CD4-positive, CD25-positive, alpha-beta regulatory T cell (primary cell): Measurements from ENCODE around the gene HTR7. TPM values are rescaled to one million over a fixed set of nuclear protein-coding genes. Genes with fewer than 3 reads are reported as not detected.

Experiments
- ATAC-seq, 2 donors: fragments of 150-1000 bp; cut with Tn5 transposase; one replicate each; pipeline ENCODE4 v1.10.0; 2021; ENCODE audit warnings: low read depth in 2 of 2, moderate number of reproducible peaks in 2 of 2, moderate library complexity in 1 of 2
- DNase-seq, 3 donors: peaks; one replicate each; pipeline versions ENCODE4 v3.0.0 to v3.0.0-alpha.2; 2012 to 2022; ENCODE audit warnings: mixed read lengths in 1 of 3
- H3K27ac ChIP-seq: one replicate; pipeline ENCODE4 v1.7.0; 2013; ENCODE audit warnings: mild to moderate bottlenecking, low read length; ENCODE audit not compliant: insufficient read depth, poor library complexity, severe bottlenecking
- H3K27me3 ChIP-seq: one replicate; pipeline ENCODE4 v1.7.0; 2013; ENCODE audit warnings: low read length; ENCODE audit not compliant: control insufficient read depth, insufficient read depth
- H3K36me3 ChIP-seq: one replicate; pipeline ENCODE4 v1.7.0; 2013; ENCODE audit warnings: mild to moderate bottlenecking, low read length, moderate library complexity; ENCODE audit not compliant: control insufficient read depth, insufficient read depth
- H3K4me1 ChIP-seq: 2 replicates; pipeline ENCODE4 v1.7.0; 2013; ENCODE audit warnings: mild to moderate bottlenecking, low read length; ENCODE audit not compliant: insufficient read depth, control insufficient read depth, poor library complexity, severe bottlenecking
- H3K4me3 ChIP-seq: one replicate; pipeline ENCODE4 v1.7.0; 2013; ENCODE audit warnings: low read depth, mild to moderate bottlenecking, low read length, moderate library complexity
- H3K9me3 ChIP-seq, 2 experiments: 1 replicate in 1 of 2; 2 replicates in 1 of 2; pipeline ENCODE4 v1.7.0; 2013; ENCODE audit warnings: low read length in 2 of 2, mild to moderate bottlenecking in 1 of 2, moderate library complexity in 1 of 2; ENCODE audit not compliant: control insufficient read depth in 2 of 2
- H3K27ac Mint-ChIP-seq, 3 donors: one replicate each; pipeline ENCODE4 v1.8.0; 2020 to 2022; ENCODE audit warnings: mild to moderate bottlenecking in 3 of 3, mixed read lengths in 3 of 3, moderate library complexity in 2 of 3
- H3K27me3 Mint-ChIP-seq: one replicate; pipeline ENCODE4 v1.8.0; 2022; ENCODE audit warnings: mild to moderate bottlenecking, mixed read lengths
- H3K36me3 Mint-ChIP-seq: one replicate; pipeline ENCODE4 v1.8.0; 2020; ENCODE audit warnings: mixed read lengths
- H3K4me1 Mint-ChIP-seq, 4 donors: one replicate each; pipeline ENCODE4 v1.8.0; 2020 to 2022; ENCODE audit warnings: mixed read lengths in 4 of 4, mild to moderate bottlenecking in 1 of 4
- H3K4me3 Mint-ChIP-seq, 4 donors: one replicate each; pipeline ENCODE4 v1.8.0; 2020 to 2022; ENCODE audit warnings: mild to moderate bottlenecking in 4 of 4, mixed read lengths in 4 of 4, moderate library complexity in 3 of 4
- H3K9me3 Mint-ChIP-seq, 7 donors: one replicate each; pipeline ENCODE4 v1.8.0; 2020 to 2022; ENCODE audit warnings: mixed read lengths in 7 of 7, mild to moderate bottlenecking in 3 of 7, moderate library complexity in 2 of 7
- polyA plus RNA-seq, 4 donors: library from polyadenylated mRNA; unstranded; fragments of 300-500 nt; fragmentation: Illumina TruSeq; gene quantifications; one replicate each; pipeline ENCODE4 v1.2.3, GENCODE V29; 2021
- total RNA-seq: library from RNA; stranded (reverse); gene quantifications from one replicate; pipeline ENCODE4 v1.2.3, GENCODE V29; 2022

Gene HTR7
- total and polyA plus RNA-seq, 5 donors from 2014 or later, result not detected

GRCh38 chr10:90769946-90770841 is 87.6 kb downstream of the HTR7 start:
- Histone ChIP-seq H3K9me3 (no peaks in the 10 kb centered on the region), H3K27ac (no peak overlapping the region), H3K4me1 (no peaks in the 10 kb centered on the region), H3K4me3 (no peak overlapping the region), H3K27me3 (no peaks in the 10 kb centered on the region), H3K36me3 (no peaks in the 10 kb centered on the region)
- Mint-ChIP-seq H3K9me3 (peaks cover 0 to 2% (median 0%) of the 10 kb centered on the region in 7 donors), H3K36me3 (no peaks in the 10 kb centered on the region), H3K4me1 (no peaks in the 10 kb centered on the region), H3K27me3 (peaks cover 4% of the 10 kb centered on the region), H3K27ac (no peak overlapping the region), H3K4me3 (no peak overlapping the region)
- DNase-seq, result no peak
- ATAC-seq, result no peak

DNA sequence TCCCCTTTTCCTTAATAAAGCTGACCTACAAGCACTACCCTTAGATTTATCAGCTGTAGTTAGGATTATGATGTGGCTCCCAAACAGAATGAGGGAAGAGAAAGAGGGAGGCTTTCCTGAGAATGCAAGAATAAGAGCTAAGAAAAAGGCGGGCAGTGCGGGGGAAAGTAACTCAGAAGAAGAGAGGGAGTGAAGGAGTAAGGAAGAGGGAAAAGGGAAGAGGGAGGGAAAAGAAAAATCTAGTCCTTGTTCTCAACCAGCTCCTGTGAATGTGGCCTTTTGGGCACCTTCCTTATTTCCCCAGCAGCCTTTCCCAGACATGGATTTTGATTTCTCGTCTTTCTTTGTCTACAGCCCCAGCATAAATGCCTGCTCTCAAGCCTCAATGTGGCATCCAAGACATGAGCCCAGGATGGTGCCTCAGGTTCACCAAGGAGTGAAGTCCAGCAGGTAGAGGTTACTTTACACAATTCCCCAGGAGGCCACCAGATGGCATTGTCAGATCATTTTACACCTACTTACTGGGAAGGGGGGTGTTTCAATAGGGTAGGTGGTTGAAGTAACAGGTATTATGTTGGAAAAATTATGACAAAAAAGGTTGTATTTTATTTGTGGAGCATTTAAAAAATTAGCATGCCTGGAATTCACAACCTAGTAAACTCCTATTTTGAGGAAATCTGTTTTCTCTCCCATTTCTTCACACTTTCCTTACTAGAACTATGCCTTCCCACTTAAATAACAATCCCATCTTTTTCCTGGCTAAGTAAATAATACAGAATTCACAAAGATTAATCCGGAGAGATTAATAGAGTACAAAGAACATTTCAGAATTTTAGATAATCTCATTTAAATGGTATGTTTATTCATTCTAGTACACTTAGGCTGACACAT is 106.5 kb downstream of the HTR7 start:
- H3K27ac Mint-ChIP-seq, result no peak overlapping the region
- no peaks in the 10 kb centered on the region for H3K9me3 ChIP-seq
- H3K36me3 ChIP-seq, result no peaks in the 10 kb centered on the region
- no peaks in the 10 kb centered on the region for H3K9me3 Mint-ChIP-seq
- peaks cover 22% of the 10 kb centered on the region for H3K27me3 Mint-ChIP-seq
- H3K4me3 Mint-ChIP-seq, result no peak overlapping the region
- no peaks in the 10 kb centered on the region for H3K4me1 ChIP-seq
- H3K27me3 ChIP-seq, result peaks cover 4% of the 10 kb centered on the region
- DNase-seq, result peak in 2 of 3 donors; percentile 24 to 44
- no peak overlapping the region for H3K4me3 ChIP-seq
- no peak overlapping the region for H3K27ac ChIP-seq
- peak in 1 of 2 donors; percentile 40 for ATAC-seq
- no peaks in the 10 kb centered on the region for H3K36me3 Mint-ChIP-seq
- no peaks in the 10 kb centered on the region for H3K4me1 Mint-ChIP-seq

- no peak overlapping the region for H3K4me3 Mint-ChIP-seq
- DNase-seq (no peak), ATAC-seq (no peak)
- no peaks in the 10 kb centered on the region for H3K9me3 Mint-ChIP-seq
- H3K27ac ChIP-seq, result no peak overlapping the region
- no peaks in the 10 kb centered on the region for H3K9me3 ChIP-seq
- H3K4me1 ChIP-seq, result no peaks in the 10 kb centered on the region
- no peaks in the 10 kb centered on the region for H3K4me1 Mint-ChIP-seq
- H3K4me3 ChIP-seq, result no peak overlapping the region
- no peaks in the 10 kb centered on the region for H3K36me3 Mint-ChIP-seq
- no peak overlapping the region for H3K27ac Mint-ChIP-seq
- no peaks in the 10 kb centered on the region for H3K36me3 ChIP-seq
- peaks cover 20% of the 10 kb centered on the region for H3K27me3 Mint-ChIP-seq
- H3K27me3 ChIP-seq, result peaks cover 4% of the 10 kb centered on the region
Observed at GRCh38 chr10:90746829-90747228, 111.0 kb downstream of the HTR7 start.

GRCh38 chr10:90745565-90745964 is 112.3 kb downstream of the HTR7 start:
- Mint-ChIP-seq H3K4me1 (no peaks in the 10 kb centered on the region), H3K27ac (no peak overlapping the region)

GRCh38 chr10:90743291-90743690 is 114.5 kb downstream of the HTR7 start:
- no peak overlapping the region for H3K4me3 ChIP-seq
- peaks cover 14% of the 10 kb centered on the region for H3K27me3 Mint-ChIP-seq
- no peak overlapping the region for H3K27ac Mint-ChIP-seq
- peaks cover 4% of the 10 kb centered on the region for H3K27me3 ChIP-seq
- H3K36me3 Mint-ChIP-seq, result no peaks in the 10 kb centered on the region
- no peaks in the 10 kb centered on the region for H3K4me1 ChIP-seq
- H3K36me3 ChIP-seq, result no peaks in the 10 kb centered on the region
- ATAC-seq, result no peak
- peaks cover 0 to 2% (median 0%) of the 10 kb centered on the region in 7 donors for H3K9me3 Mint-ChIP-seq
- no peak for DNase-seq
- H3K4me3 Mint-ChIP-seq, result no peak overlapping the region
- H3K27ac ChIP-seq, result no peak overlapping the region
- H3K4me1 Mint-ChIP-seq, result no peaks in the 10 kb centered on the region
- H3K9me3 ChIP-seq, result no peaks in the 10 kb centered on the region

More at GRCh38 chr10:90745565-90745964, 112.3 kb downstream of the HTR7 start:
- no peaks in the 10 kb centered on the region for H3K4me1 ChIP-seq
- no peaks in the 10 kb centered on the region for H3K36me3 ChIP-seq
- DNase-seq (no peak), ATAC-seq (no peak)
- peaks cover 2% of the 10 kb centered on the region for H3K27me3 ChIP-seq
- Mint-ChIP-seq H3K36me3 (no peaks in the 10 kb centered on the region), H3K27me3 (peaks cover 14% of the 10 kb centered on the region), H3K9me3 (no peaks in the 10 kb centered on the region), H3K4me3 (no peak overlapping the region)
- H3K27ac ChIP-seq, result no peak overlapping the region
- no peak overlapping the region for H3K4me3 ChIP-seq
- H3K9me3 ChIP-seq, result no peaks in the 10 kb centered on the region

GRCh38 chr10:90741926-90742565 is 115.8 kb downstream of the HTR7 start:
- no peak for DNase-seq
- no peak overlapping the region for H3K27ac ChIP-seq
- Mint-ChIP-seq H3K27me3 (peaks cover 9% of the 10 kb centered on the region), H3K27ac (no peak overlapping the region), H3K4me1 (no peaks in the 10 kb centered on the region), H3K9me3 (peaks cover 0 to 2% (median 0%) of the 10 kb centered on the region in 7 donors), H3K36me3 (no peaks in the 10 kb centered on the region), H3K4me3 (no peak overlapping the region)
- H3K36me3 ChIP-seq, result no peaks in the 10 kb centered on the region
- no peak overlapping the region for H3K4me3 ChIP-seq
- H3K27me3 ChIP-seq, result peaks cover 4% of the 10 kb centered on the region
- no peak for ATAC-seq
- H3K4me1 ChIP-seq, result no peaks in the 10 kb centered on the region
- no peaks in the 10 kb centered on the region for H3K9me3 ChIP-seq

GRCh38 chr10:90740265-90740664 is 117.6 kb downstream of the HTR7 start:
- no peak for ATAC-seq
- Histone ChIP-seq H3K4me3 (no peak overlapping the region), H3K4me1 (no peaks in the 10 kb centered on the region), H3K9me3 (no peaks in the 10 kb centered on the region), H3K36me3 (no peaks in the 10 kb centered on the region), H3K27me3 (peaks cover 4% of the 10 kb centered on the region), H3K27ac (no peak overlapping the region)
- no peaks in the 10 kb centered on the region for H3K4me1 Mint-ChIP-seq
- peaks cover 0 to 2% (median 0%) of the 10 kb centered on the region in 7 donors for H3K9me3 Mint-ChIP-seq
- H3K4me3 Mint-ChIP-seq, result no peak overlapping the region
- no peak overlapping the region for H3K27ac Mint-ChIP-seq
- H3K27me3 Mint-ChIP-seq, result peaks cover 5% of the 10 kb centered on the region
- no peaks in the 10 kb centered on the region for H3K36me3 Mint-ChIP-seq
- no peak for DNase-seq
